Trophoblast cell (in vitro differentiated cells and primary cell): ENCODE measurements around the gene ANKAR. TPM values are rescaled to one million over a fixed set of nuclear protein-coding genes. Genes with fewer than 3 reads are reported as not detected.

Experiments
- DNase-seq, 2 donors: peaks; one replicate each; pipeline ENCODE4 v3.0.0-alpha.2; 2016
- H2AFZ ChIP-seq: 2 replicates; pipeline ENCODE4 v1.6.1; 2013; ENCODE audit warnings: low read length, moderate library complexity, mild to moderate bottlenecking; ENCODE audit not compliant: insufficient read depth, poor library complexity
- H2AK5ac ChIP-seq: 2 replicates; pipeline ENCODE4 v1.6.1; 2013; ENCODE audit warnings: mild to moderate bottlenecking, low read length
- H2BK120ac ChIP-seq: 2 replicates; pipeline ENCODE4 v1.6.1; 2013; ENCODE audit warnings: low read length, mild to moderate bottlenecking, moderate library complexity; ENCODE audit not compliant: insufficient read depth, poor library complexity
- H2BK12ac ChIP-seq: 2 replicates; pipeline ENCODE4 v1.6.1; 2013; ENCODE audit warnings: mild to moderate bottlenecking, low read length, moderate library complexity
- H2BK5ac ChIP-seq: 2 replicates; pipeline ENCODE4 v1.6.1; 2013; ENCODE audit warnings: low read length, low read depth, moderate library complexity, mild to moderate bottlenecking; ENCODE audit not compliant: poor library complexity
- H3K14ac ChIP-seq: 2 replicates; pipeline ENCODE4 v1.6.1; 2013; ENCODE audit warnings: mild to moderate bottlenecking, low read length
- H3K18ac ChIP-seq: 2 replicates; pipeline ENCODE4 v1.6.1; 2013; ENCODE audit warnings: mild to moderate bottlenecking, low read length
- H3K23ac ChIP-seq: 2 replicates; pipeline ENCODE4 v1.6.1; 2013; ENCODE audit warnings: low read length
- H3K27ac ChIP-seq: 2 replicates; pipeline ENCODE4 v1.5.1; 2013; ENCODE audit warnings: low read depth, mild to moderate bottlenecking, inconsistent platforms, low read length, moderate library complexity
- H3K27me3 ChIP-seq: 2 replicates; pipeline ENCODE4 v1.6.1; 2013; ENCODE audit warnings: inconsistent platforms, mild to moderate bottlenecking, low read length, moderate library complexity; ENCODE audit not compliant: insufficient read depth
- H3K36me3 ChIP-seq, 2 experiments: 1 replicate in 1 of 2; 2 replicates in 1 of 2; pipeline ENCODE4 v1.6.1; 2013; ENCODE audit warnings: low read length in 2 of 2, mild to moderate bottlenecking in 2 of 2, moderate library complexity in 1 of 2; ENCODE audit not compliant: insufficient read depth in 2 of 2, control insufficient read depth in 1 of 2
- H3K4ac ChIP-seq: 2 replicates; pipeline ENCODE4 v1.6.1; 2013; ENCODE audit warnings: low read depth, mild to moderate bottlenecking, low read length, moderate library complexity
- H3K4me1 ChIP-seq, 2 experiments: 1 replicate in 1 of 2; 2 replicates in 1 of 2; pipeline ENCODE4 v1.6.1; 2013; ENCODE audit warnings: low read length in 2 of 2, mild to moderate bottlenecking in 2 of 2, moderate library complexity in 1 of 2; ENCODE audit not compliant: insufficient read depth in 2 of 2, control insufficient read depth in 1 of 2
- H3K4me2 ChIP-seq: 2 replicates; pipeline ENCODE4 v1.6.1; 2013; ENCODE audit warnings: inconsistent platforms, mild to moderate bottlenecking, low read length, moderate library complexity
- H3K4me3 ChIP-seq: 2 replicates; pipeline ENCODE4 v1.5.1; 2013; ENCODE audit warnings: mild to moderate bottlenecking, low read depth, low read length, inconsistent platforms
- H3K79me1 ChIP-seq: one replicate; pipeline ENCODE4 v1.6.1; 2013; ENCODE audit warnings: low read length
- H3K79me2 ChIP-seq: 2 replicates; pipeline ENCODE4 v1.6.1; 2013; ENCODE audit warnings: low read length, mild to moderate bottlenecking; ENCODE audit not compliant: control insufficient read depth, insufficient read depth, poor library complexity
- H3K9ac ChIP-seq: 2 replicates; pipeline ENCODE4 v1.6.1; 2013; ENCODE audit warnings: mild to moderate bottlenecking, low read length
- H3K9me3 ChIP-seq: 2 replicates; pipeline ENCODE4 v1.6.1; 2013; ENCODE audit warnings: low read depth, mild to moderate bottlenecking, control low read depth, inconsistent platforms, low read length; ENCODE audit not compliant: insufficient read depth
- H4K12ac ChIP-seq: 2 replicates; pipeline ENCODE4 v1.6.1; 2013; ENCODE audit warnings: low read depth, mild to moderate bottlenecking, low read length, moderate library complexity
- H4K8ac ChIP-seq: 2 replicates; pipeline ENCODE4 v1.6.1; 2013; ENCODE audit warnings: low read depth, mild to moderate bottlenecking, low read length, moderate library complexity
- H4K91ac ChIP-seq: one replicate; pipeline ENCODE4 v1.6.1; 2013; ENCODE audit warnings: low read depth, mild to moderate bottlenecking, low read length, moderate library complexity
- WGBS: extraction: QIAGEN DNeasy Blood & Tissue Kit; methylation state at CpG from one replicate; pipeline ENCODE4 v1.1.7; 2013; ENCODE audit warnings: missing lambda C conversion rate; ENCODE audit not compliant: insufficient read length, insufficient coverage; ENCODE audit errors: extremely low coverage; 5-methylcytosine and 5-hydroxymethylcytosine counted together
- polyA plus RNA-seq: library from polyadenylated mRNA; stranded (reverse); fragments of 200-250 nt; gene quantifications from 2 replicates; pipeline ENCODE4 v1.2.3, GENCODE V29; 2013

ANKAR gene
- polyA plus RNA-seq, result 1.2 and 1.3 TPM in 2 replicates

GRCh38 chr2:189674374-189675112 is at the start of gene ANKAR:
Gene ANKAR, plus strand, starts transcription at chr2:189674670. Its CDS starts 1,821 bp downstream, at chr2:189676491.
- peak within 1 kb of the TSS; percentile 3 for H2AK5ac ChIP-seq
- peaks cover 5% of the 10 kb centered on the region for H3K79me1 ChIP-seq
- H3K4me1 ChIP-seq, result peaks cover 0 to 2% of the 10 kb centered on the region in 2 experiments
- no peaks in the 10 kb centered on the region for H3K9me3 ChIP-seq
- peak within 1 kb of the TSS; percentile 76 for H3K14ac ChIP-seq
- H3K4ac ChIP-seq, result peak within 1 kb of the TSS; percentile 37
- peak within 1 kb of the TSS; percentile 80 for H4K91ac ChIP-seq
- peak within 1 kb of the TSS; percentile 95 for H2AFZ ChIP-seq
- peak within 1 kb of the TSS; percentile 69 for H3K27ac ChIP-seq
- peak within 1 kb of the TSS; percentile 80 for H3K4me2 ChIP-seq
- H3K79me2 ChIP-seq, result peaks cover 5% of the 10 kb centered on the region
- peak within 1 kb of the TSS; percentile 92 for H4K12ac ChIP-seq
- H3K9ac ChIP-seq, result peak within 1 kb of the TSS; percentile 86
- peak within 1 kb of the TSS; percentile 74 for H3K4me3 ChIP-seq
- H4K8ac ChIP-seq, result peak within 1 kb of the TSS; percentile 93
- peak within 1 kb of the TSS; percentile 6 for H3K23ac ChIP-seq
- H2BK120ac ChIP-seq, result peak within 1 kb of the TSS; percentile 62
- peak; percentile 93 to 94 for DNase-seq
- H3K27me3 ChIP-seq, result no peaks in the 10 kb centered on the region
- H3K18ac ChIP-seq, result peak within 1 kb of the TSS; percentile 55
- no peak within 1 kb of the TSS for H2BK12ac ChIP-seq
- no CpG with 5 or more reads among the region's 62 CpGs for WGBS
- H2BK5ac ChIP-seq, result peak within 1 kb of the TSS; percentile 70
- H3K36me3 ChIP-seq, result peaks cover 3 to 4% of the 10 kb centered on the region in 2 experiments

GRCh38 chr2:189625636-189626035 is 48.8 kb upstream of the ANKAR start:
- no peak overlapping the region for H3K14ac ChIP-seq
- no peak overlapping the region for H2AK5ac ChIP-seq
- WGBS, result no CpG with 5 or more reads among the region's 2 CpGs
- no peaks in the 10 kb centered on the region for H3K9me3 ChIP-seq
- no peak overlapping the region for H4K12ac ChIP-seq
- peaks cover 2% of the 10 kb centered on the region for H3K79me1 ChIP-seq
- peaks cover 0 to 7% of the 10 kb centered on the region in 2 experiments for H3K4me1 ChIP-seq
- H4K8ac ChIP-seq, result no peak overlapping the region
- H3K79me2 ChIP-seq, result no peaks in the 10 kb centered on the region
- no peak overlapping the region for H3K9ac ChIP-seq
- H2BK12ac ChIP-seq, result peak overlapping the region; percentile 72
- no peak overlapping the region for H3K23ac ChIP-seq
- H2BK120ac ChIP-seq, result no peak overlapping the region
- no peak overlapping the region for H3K27ac ChIP-seq
- no peak overlapping the region for H3K4me2 ChIP-seq
- no peak for DNase-seq
- H2BK5ac ChIP-seq, result no peak overlapping the region
- H3K36me3 ChIP-seq, result no peaks in the 10 kb centered on the region
- H3K4ac ChIP-seq, result no peak overlapping the region
- no peaks in the 10 kb centered on the region for H3K27me3 ChIP-seq
- H3K18ac ChIP-seq, result no peak overlapping the region
- H4K91ac ChIP-seq, result no peak overlapping the region
- no peak overlapping the region for H2AFZ ChIP-seq
- no peak overlapping the region for H3K4me3 ChIP-seq

- WGBS, result no CpG with 5 or more reads among the region's 1 CpG
- Histone ChIP-seq H3K36me3 (no peaks in the 10 kb centered on the region), H3K27ac (no peak overlapping the region), H4K91ac (no peak overlapping the region), H3K18ac (no peak overlapping the region), H3K79me1 (peaks cover 2% of the 10 kb centered on the region), H2BK120ac (no peak overlapping the region), H3K4me2 (no peak overlapping the region), H3K79me2 (no peaks in the 10 kb centered on the region), H4K12ac (no peak overlapping the region), H3K4me1 (peaks cover 0 to 7% of the 10 kb centered on the region in 2 experiments), H3K4me3 (no peak overlapping the region), H3K27me3 (no peaks in the 10 kb centered on the region), H4K8ac (no peak overlapping the region), H2AFZ (no peak overlapping the region), H3K23ac (no peak overlapping the region), H3K9me3 (no peaks in the 10 kb centered on the region), H3K4ac (no peak overlapping the region), H2BK5ac (no peak overlapping the region), H3K9ac (no peak overlapping the region), H2AK5ac (no peak overlapping the region), H2BK12ac (no peak overlapping the region), H3K14ac (no peak overlapping the region)
- no peak for DNase-seq
Observed at GRCh38 chr2:189627789-189628188, 46.7 kb upstream of the ANKAR start.

GRCh38 chr2:189628817-189629530 is 45.5 kb upstream of the ANKAR start:
- Histone ChIP-seq H2AK5ac (peak overlapping the region; percentile 88), H2AFZ (no peak overlapping the region), H3K4me2 (no peak overlapping the region), H3K36me3 (no peaks in the 10 kb centered on the region), H3K23ac (no peak overlapping the region), H3K27me3 (no peaks in the 10 kb centered on the region), H3K18ac (no peak overlapping the region), H3K9me3 (no peaks in the 10 kb centered on the region), H3K4me1 (peaks cover 0 to 7% of the 10 kb centered on the region in 2 experiments), H3K4me3 (no peak overlapping the region), H3K9ac (no peak overlapping the region), H2BK12ac (no peak overlapping the region), H2BK120ac (peak overlapping the region; percentile 79), H3K79me2 (no peaks in the 10 kb centered on the region), H3K14ac (no peak overlapping the region), H4K91ac (peak overlapping the region; percentile 22), H3K4ac (no peak overlapping the region), H3K79me1 (peaks cover 2% of the 10 kb centered on the region), H4K12ac (no peak overlapping the region), H4K8ac (peak overlapping the region; percentile 58), H2BK5ac (no peak overlapping the region), H3K27ac (no peak overlapping the region)
- no CpG with 5 or more reads among the region's 9 CpGs for WGBS
- no peak for DNase-seq
